GM12878 (cell line): ENCODE data around the gene BCR. TPM values are rescaled to one million over a fixed set of nuclear protein-coding genes. Genes with fewer than 3 reads are reported as not detected.
A peak's percentile ranks its signal among the peaks of the same experiment; 100 is the strongest.

Experiments used
- CBFB ChIP-seq: IDR thresholded peaks from 2 replicates; pipeline ENCODE4 v1.6.1; 2016; ENCODE audit warnings: antibody characterized with exemption, low read depth
- CBX3 ChIP-seq: fragments of 200-600 bp; sonication (generic); IDR thresholded peaks from 2 replicates; pipeline ENCODE4 v1.6.1; 2016; ENCODE audit warnings: low read depth, borderline replicate concordance
- ESRRA ChIP-seq: IDR thresholded peaks from 2 replicates; pipeline ENCODE4 v1.6.1; 2012; ENCODE audit warnings: mild to moderate bottlenecking, low read length, improper control_type of control experiment
- ETV6 ChIP-seq, 2 experiments: fragments of 450-650 bp in 1 of 2; IDR thresholded peaks in 1 of 2; conservative IDR thresholded peaks in 1 of 2; 2 replicates each; pipeline ENCODE4 v1.6.1; 2014; ENCODE audit warnings: antibody characterized with exemption in 1 of 2, borderline replicate concordance in 1 of 2, low read depth in 1 of 2, mild to moderate bottlenecking in 1 of 2, moderate library complexity in 1 of 2
- GABPA ChIP-seq: IDR thresholded peaks from 2 replicates; pipeline ENCODE4 v1.6.1; 2014; ENCODE audit warnings: antibody characterized with exemption, low read depth, mild to moderate bottlenecking, inconsistent platforms
- HDAC2 ChIP-seq: fragments of 200-600 bp; sonication (generic); IDR thresholded peaks from 2 replicates; pipeline ENCODE4 v1.6.1; 2017
- HDAC6 ChIP-seq: fragments of 200-600 bp; sonication (generic); IDR thresholded peaks from one replicate; pipeline ENCODE4 v1.8.0; 2017; ENCODE audit warnings: antibody characterized with exemption; ENCODE audit not compliant: unreplicated experiment
- KAT2A ChIP-seq: conservative IDR thresholded peaks from 2 replicates; pipeline ENCODE4 v1.6.1; 2011; ENCODE audit warnings: low read depth, low read length; ENCODE audit not compliant: control insufficient read depth
- KLF5 ChIP-seq: fragments of 450-650 bp; IDR thresholded peaks from 2 replicates; pipeline ENCODE4 v1.6.1; 2014; ENCODE audit warnings: mild to moderate bottlenecking; ENCODE audit not compliant: partially characterized antibody
- NRF1 ChIP-seq: conservative IDR thresholded peaks from 2 replicates; pipeline ENCODE4 v1.6.1; 2011; ENCODE audit warnings: mild to moderate bottlenecking, low read depth, low read length, improper control_type of control experiment
- RELA ChIP-seq: fragments of 450-650 bp; IDR thresholded peaks from 2 replicates; pipeline ENCODE4 v1.8.0; 2014; ENCODE audit warnings: borderline replicate concordance; ENCODE audit not compliant: partially characterized antibody
- SMARCA5 ChIP-seq: fragments of 450-650 bp; IDR thresholded peaks from 2 replicates; pipeline ENCODE4 v1.6.1; 2017; ENCODE audit warnings: mild to moderate bottlenecking
- SMC3 ChIP-seq: IDR thresholded peaks from 2 replicates; pipeline ENCODE4 v1.6.1; 2011; ENCODE audit warnings: low read length, improper control_type of control experiment, borderline replicate concordance
- SREBF1 ChIP-seq: IDR thresholded peaks from 2 replicates; pipeline ENCODE4 v1.6.1; 2012; ENCODE audit warnings: mild to moderate bottlenecking, low read length
- TCF12 ChIP-seq: IDR thresholded peaks from 2 replicates; pipeline ENCODE4 v1.6.1; 2011; ENCODE audit warnings: low read depth, mild to moderate bottlenecking, low read length
- YY1 ChIP-seq: IDR thresholded peaks from 2 replicates; pipeline ENCODE4 v1.6.1; 2011; ENCODE audit warnings: low read depth, mild to moderate bottlenecking, low read length
- ZNF24 ChIP-seq: fragments of 450-650 bp; IDR thresholded peaks from 2 replicates; pipeline ENCODE4 v1.6.1; 2017; ENCODE audit warnings: antibody characterized with exemption, mild to moderate bottlenecking
- polyA plus RNA-seq, 11 experiments: library from polyadenylated mRNA; depleted of rRNA in 4 of 11; unstranded in 6 of 11; stranded (reverse) in 5 of 11; fragments of >200 nt; fragmentation: Nextera tagmentation in 4 of 11; fragmentation: Illumina TruSeq in 1 of 11; extraction: Ambion mirVana in 4 of 11; extraction: Trizol in 1 of 11; gene quantifications; 1 replicate in 1 of 11; 2 replicates in 10 of 11; pipeline versions ENCODE4 v1.2.1 to v1.2.3, GENCODE V29; 2011 to 2016; ENCODE audit warnings: inconsistent platforms in 2 of 11, missing spikeins in 2 of 11, low read depth in 1 of 11
- total RNA-seq, 4 experiments: library from RNA; depleted of rRNA in 3 of 4; stranded (reverse); fragments of >200 nt in 3 of 4; fragmentation: Illumina TruSeq in 1 of 4; extraction: Trizol in 1 of 4; gene quantifications; 2 replicates each; pipeline versions ENCODE4 v1.2.1 to v1.2.3, GENCODE V29; 2013 to 2021
- TF ChIP-seq, protein P1 (sequence below): fragments of 450-650 bp; IDR thresholded peaks from 2 replicates; pipeline ENCODE4 v1.6.1; 2018; ENCODE audit warnings: mild to moderate bottlenecking, low read depth, moderate library complexity; ENCODE audit not compliant: partially characterized antibody
- TF ChIP-seq, protein P2 (sequence below): fragments of 450-650 bp; IDR thresholded peaks from 2 replicates; pipeline ENCODE4 v1.6.1; 2016; ENCODE audit warnings: mild to moderate bottlenecking
- TF ChIP-seq, protein P3 (sequence below): IDR thresholded peaks from 2 replicates; pipeline ENCODE4 v1.6.1; 2012; ENCODE audit warnings: low read depth, low read length, improper control_type of control experiment
- TF ChIP-seq, protein P4 (sequence below): fragments of 450-650 bp; IDR thresholded peaks from 2 replicates; pipeline ENCODE4 v1.6.1; 2017; ENCODE audit warnings: antibody characterized with exemption, mild to moderate bottlenecking, moderate library complexity
- TF ChIP-seq, protein P5 (sequence below): fragments of 450-650 bp; IDR thresholded peaks from 2 replicates; pipeline ENCODE4 v1.6.1; 2017; ENCODE audit warnings: low read depth, mild to moderate bottlenecking, moderate library complexity

Gene BCR
- total and polyA plus RNA-seq, 10 of the 15 experiments (the other 5 are each of a cell fraction or from before 2014, with no cell fraction given) = 1.7 to 64.7 (median 18.4) TPM

DNA sequence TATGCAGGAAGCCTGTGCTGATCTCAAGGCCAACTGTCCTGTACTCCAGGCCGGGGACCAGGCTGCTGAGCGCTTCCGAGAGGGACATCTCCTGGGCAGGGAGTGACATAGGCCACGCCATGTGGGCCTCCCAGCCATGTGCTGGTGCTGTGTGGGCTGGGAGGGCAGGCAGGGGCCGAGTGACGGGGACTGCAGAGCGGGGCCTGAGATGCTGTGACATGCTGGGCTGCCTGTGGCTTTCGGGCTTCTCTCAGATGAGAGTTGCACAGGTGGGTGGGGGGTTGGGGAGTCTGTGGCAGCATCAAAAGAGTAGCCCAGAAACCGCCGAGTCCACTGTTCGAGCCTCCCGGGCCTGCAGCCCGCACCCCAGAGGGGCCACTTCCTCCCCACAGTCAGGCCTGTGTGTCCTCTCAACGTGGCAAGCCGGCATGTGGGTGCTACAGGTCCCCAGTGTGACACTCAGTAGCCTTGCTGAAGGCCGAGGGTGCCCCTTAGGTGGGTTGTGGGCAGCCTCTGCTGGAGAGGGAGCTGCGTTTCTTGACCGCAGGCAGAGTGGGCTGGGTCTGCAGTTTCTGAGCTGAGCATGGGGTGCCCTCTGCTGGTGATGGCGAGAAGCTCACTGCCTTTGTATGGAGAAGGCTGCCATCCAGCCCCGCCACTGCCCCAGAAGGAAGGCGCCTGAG lies 101.2 kb downstream of the BCR start (continued):
- TF ChIP-seq CBFB = peak; percentile 92
- TF ChIP-seq TCF12 = 0 out of 2 replicates have a peak, but pooled peaks have one; percentile 65
- TF ChIP-seq NRF1 = no peak
- TF ChIP-seq, protein P1, sequence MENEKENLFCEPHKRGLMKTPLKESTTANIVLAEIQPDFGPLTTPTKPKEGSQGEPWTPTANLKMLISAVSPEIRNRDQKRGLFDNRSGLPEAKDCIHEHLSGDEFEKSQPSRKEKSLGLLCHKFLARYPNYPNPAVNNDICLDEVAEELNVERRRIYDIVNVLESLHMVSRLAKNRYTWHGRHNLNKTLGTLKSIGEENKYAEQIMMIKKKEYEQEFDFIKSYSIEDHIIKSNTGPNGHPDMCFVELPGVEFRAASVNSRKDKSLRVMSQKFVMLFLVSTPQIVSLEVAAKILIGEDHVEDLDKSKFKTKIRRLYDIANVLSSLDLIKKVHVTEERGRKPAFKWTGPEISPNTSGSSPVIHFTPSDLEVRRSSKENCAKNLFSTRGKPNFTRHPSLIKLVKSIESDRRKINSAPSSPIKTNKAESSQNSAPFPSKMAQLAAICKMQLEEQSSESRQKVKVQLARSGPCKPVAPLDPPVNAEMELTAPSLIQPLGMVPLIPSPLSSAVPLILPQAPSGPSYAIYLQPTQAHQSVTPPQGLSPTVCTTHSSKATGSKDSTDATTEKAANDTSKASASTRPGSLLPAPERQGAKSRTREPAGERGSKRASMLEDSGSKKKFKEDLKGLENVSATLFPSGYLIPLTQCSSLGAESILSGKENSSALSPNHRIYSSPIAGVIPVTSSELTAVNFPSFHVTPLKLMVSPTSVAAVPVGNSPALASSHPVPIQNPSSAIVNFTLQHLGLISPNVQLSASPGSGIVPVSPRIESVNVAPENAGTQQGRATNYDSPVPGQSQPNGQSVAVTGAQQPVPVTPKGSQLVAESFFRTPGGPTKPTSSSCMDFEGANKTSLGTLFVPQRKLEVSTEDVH = no peak
- TF ChIP-seq, protein P2, sequence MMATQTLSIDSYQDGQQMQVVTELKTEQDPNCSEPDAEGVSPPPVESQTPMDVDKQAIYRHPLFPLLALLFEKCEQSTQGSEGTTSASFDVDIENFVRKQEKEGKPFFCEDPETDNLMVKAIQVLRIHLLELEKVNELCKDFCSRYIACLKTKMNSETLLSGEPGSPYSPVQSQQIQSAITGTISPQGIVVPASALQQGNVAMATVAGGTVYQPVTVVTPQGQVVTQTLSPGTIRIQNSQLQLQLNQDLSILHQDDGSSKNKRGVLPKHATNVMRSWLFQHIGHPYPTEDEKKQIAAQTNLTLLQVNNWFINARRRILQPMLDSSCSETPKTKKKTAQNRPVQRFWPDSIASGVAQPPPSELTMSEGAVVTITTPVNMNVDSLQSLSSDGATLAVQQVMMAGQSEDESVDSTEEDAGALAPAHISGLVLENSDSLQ = no peak
- no peak for TF ChIP-seq ZNF24
- no peak for TF ChIP-seq SREBF1
- peak; percentile 97 for TF ChIP-seq SMC3
- TF ChIP-seq HDAC6 = no peak
- TF ChIP-seq, protein P3, sequence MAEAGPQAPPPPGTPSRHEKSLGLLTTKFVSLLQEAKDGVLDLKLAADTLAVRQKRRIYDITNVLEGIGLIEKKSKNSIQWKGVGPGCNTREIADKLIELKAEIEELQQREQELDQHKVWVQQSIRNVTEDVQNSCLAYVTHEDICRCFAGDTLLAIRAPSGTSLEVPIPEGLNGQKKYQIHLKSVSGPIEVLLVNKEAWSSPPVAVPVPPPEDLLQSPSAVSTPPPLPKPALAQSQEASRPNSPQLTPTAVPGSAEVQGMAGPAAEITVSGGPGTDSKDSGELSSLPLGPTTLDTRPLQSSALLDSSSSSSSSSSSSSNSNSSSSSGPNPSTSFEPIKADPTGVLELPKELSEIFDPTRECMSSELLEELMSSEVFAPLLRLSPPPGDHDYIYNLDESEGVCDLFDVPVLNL = no peak
- TF ChIP-seq GABPA = no peak
- TF ChIP-seq ETV6 (conservative IDR thresholded peaks at IDR 0.05 in 1 of 2, IDR thresholded peaks at IDR 0.05 in 1 of 2; ENCODE audit: borderline replicate concordance in 1 of 2, low read depth in 1 of 2) = no peak
- TF ChIP-seq, protein P4, sequence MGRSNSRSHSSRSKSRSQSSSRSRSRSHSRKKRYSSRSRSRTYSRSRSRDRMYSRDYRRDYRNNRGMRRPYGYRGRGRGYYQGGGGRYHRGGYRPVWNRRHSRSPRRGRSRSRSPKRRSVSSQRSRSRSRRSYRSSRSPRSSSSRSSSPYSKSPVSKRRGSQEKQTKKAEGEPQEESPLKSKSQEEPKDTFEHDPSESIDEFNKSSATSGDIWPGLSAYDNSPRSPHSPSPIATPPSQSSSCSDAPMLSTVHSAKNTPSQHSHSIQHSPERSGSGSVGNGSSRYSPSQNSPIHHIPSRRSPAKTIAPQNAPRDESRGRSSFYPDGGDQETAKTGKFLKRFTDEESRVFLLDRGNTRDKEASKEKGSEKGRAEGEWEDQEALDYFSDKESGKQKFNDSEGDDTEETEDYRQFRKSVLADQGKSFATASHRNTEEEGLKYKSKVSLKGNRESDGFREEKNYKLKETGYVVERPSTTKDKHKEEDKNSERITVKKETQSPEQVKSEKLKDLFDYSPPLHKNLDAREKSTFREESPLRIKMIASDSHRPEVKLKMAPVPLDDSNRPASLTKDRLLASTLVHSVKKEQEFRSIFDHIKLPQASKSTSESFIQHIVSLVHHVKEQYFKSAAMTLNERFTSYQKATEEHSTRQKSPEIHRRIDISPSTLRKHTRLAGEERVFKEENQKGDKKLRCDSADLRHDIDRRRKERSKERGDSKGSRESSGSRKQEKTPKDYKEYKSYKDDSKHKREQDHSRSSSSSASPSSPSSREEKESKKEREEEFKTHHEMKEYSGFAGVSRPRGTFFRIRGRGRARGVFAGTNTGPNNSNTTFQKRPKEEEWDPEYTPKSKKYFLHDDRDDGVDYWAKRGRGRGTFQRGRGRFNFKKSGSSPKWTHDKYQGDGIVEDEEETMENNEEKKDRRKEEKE = no peak
- no peak for TF ChIP-seq CBX3
- peak; percentile 55; the same call in 1 of the 2 replicates for TF ChIP-seq SMARCA5
- peak; percentile 87 for TF ChIP-seq YY1
- TF ChIP-seq RELA = peak; percentile 74
- TF ChIP-seq, protein P5, sequence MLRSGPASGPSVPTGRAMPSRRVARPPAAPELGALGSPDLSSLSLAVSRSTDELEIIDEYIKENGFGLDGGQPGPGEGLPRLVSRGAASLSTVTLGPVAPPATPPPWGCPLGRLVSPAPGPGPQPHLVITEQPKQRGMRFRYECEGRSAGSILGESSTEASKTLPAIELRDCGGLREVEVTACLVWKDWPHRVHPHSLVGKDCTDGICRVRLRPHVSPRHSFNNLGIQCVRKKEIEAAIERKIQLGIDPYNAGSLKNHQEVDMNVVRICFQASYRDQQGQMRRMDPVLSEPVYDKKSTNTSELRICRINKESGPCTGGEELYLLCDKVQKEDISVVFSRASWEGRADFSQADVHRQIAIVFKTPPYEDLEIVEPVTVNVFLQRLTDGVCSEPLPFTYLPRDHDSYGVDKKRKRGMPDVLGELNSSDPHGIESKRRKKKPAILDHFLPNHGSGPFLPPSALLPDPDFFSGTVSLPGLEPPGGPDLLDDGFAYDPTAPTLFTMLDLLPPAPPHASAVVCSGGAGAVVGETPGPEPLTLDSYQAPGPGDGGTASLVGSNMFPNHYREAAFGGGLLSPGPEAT = 0 out of 2 replicates have a peak, but pooled peaks have one; percentile 21
- TF ChIP-seq HDAC2 = no peak
- no peak for TF ChIP-seq KAT2A
- TF ChIP-seq ESRRA = no peak
- no peak for TF ChIP-seq KLF5
